ENCODE measurements around the gene KCTD2. TPM values are rescaled to one million over a fixed set of nuclear protein-coding genes. Genes with fewer than 3 reads are reported as not detected.

Gene KCTD2
- total and polyA plus RNA-seq, 2 of the 13 experiments (the other 11 are each of a cell fraction or from before 2014, with no cell fraction given), result 28.3 to 32.6 TPM

DNA sequence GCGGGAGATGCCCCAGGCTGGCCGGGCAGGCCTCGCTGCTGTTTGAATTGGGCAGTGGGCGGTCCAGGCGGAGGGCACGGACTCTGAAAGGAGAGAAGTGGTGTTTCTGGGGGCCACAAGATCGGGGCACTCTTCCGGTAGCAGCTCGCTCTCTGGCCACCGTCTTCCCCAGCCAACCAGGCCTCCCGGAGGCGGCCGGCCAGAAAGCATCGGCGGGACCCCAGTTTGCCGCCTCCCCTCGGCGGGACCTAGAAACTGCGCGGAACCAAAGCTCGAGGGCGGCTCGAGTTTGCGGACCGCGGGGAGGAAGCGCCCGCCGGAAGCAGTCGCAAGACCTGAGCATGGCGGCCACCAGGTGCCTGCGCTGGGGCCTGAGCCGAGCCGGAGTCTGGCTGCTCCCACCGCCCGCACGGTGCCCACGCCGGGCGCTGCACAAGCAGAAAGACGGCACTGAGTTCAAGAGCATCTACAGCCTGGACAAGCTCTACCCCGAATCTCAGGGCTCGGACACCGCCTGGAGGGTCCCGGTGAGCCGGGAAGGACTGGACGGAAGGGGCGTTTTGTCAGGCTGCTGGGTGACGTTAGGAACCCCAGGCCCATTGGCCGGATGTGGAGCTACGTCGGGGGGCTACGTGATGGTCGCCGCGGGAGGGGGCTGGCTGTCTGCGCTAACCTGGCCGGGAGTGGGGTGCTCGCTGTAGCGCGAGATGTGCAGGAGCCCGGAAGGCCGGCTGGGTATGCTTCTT, 34.5 kb upstream of the KCTD2 start, which contains the start of gene MRPL58 (continued):
- TF ChIP-seq MAZ (IDR thresholded peaks at IDR 0.05; ENCODE audit: borderline replicate concordance, low read depth, low read length), result peak; percentile 55
- peak; percentile 90 for TF ChIP-seq MAZ (CRISPR knock-in tag; IDR thresholded peaks at IDR 0.05; ENCODE audit: low read depth)
- peak; percentile 95 for TF ChIP-seq SALL1 (CRISPR knock-in tag; IDR thresholded peaks at IDR 0.05)
- TF ChIP-seq KLF9 (CRISPR knock-in tag; IDR thresholded peaks at IDR 0.05; ENCODE audit: low read depth), result no peak
- TF ChIP-seq ZEB1 (IDR thresholded peaks at IDR 0.05; ENCODE audit: insufficient replicate concordance, low read depth), result peak; percentile 75
- TF ChIP-seq ZBTB20 (CRISPR knock-in tag; IDR thresholded peaks at IDR 0.05; ENCODE audit: borderline replicate concordance, low read depth), result no peak
- TF ChIP-seq SMYD3 (CRISPR knock-in tag; IDR thresholded peaks at IDR 0.05), result peak; percentile 72; the same call in 1 of the 2 replicates
- peak; percentile 96 for TF ChIP-seq HIVEP1 (CRISPR knock-in tag; IDR thresholded peaks at IDR 0.05)
- peak; percentile 95 for TF ChIP-seq KDM5A (IDR thresholded peaks at IDR 0.05; ENCODE audit: borderline replicate concordance, low read length)
- TF ChIP-seq FOSL1 (CRISPR knock-in tag; IDR thresholded peaks at IDR 0.05; ENCODE audit: borderline replicate concordance), result no peak; the same call in 1 of the 2 replicates
- peak; percentile 95 for TF ChIP-seq ZMYM4 (CRISPR knock-in tag; IDR thresholded peaks at IDR 0.05)
- peak; percentile 59; the same call in 1 of the 2 replicates for TF ChIP-seq MIER3 (CRISPR knock-in tag; IDR thresholded peaks at IDR 0.05; ENCODE audit: borderline replicate concordance)
- TF ChIP-seq SP5 (CRISPR knock-in tag; IDR thresholded peaks at IDR 0.05; ENCODE audit: borderline replicate concordance, low read depth), result peak; percentile 75
- TF ChIP-seq ZNF564 (CRISPR knock-in tag; IDR thresholded peaks at IDR 0.05), result no peak; the same call in 1 of the 2 replicates
- peak; percentile 25 for TF ChIP-seq TBL1XR1 (IDR thresholded peaks at IDR 0.05; ENCODE audit: borderline replicate concordance, low read length, partially characterized antibody)
- peak; percentile 94 for TF ChIP-seq PHF5A (CRISPR knock-in tag; IDR thresholded peaks at IDR 0.05; ENCODE audit: low read depth, unreplicated experiment)
- peak; percentile 80 for TF ChIP-seq HNRNPLL (IDR thresholded peaks at IDR 0.05; ENCODE audit: low read depth, low read length, poor library complexity, severe bottlenecking)
- TF ChIP-seq TAF1 (CRISPR knock-in tag; IDR thresholded peaks at IDR 0.05), result peak; percentile 100
- TF ChIP-seq STAG1 (CRISPR knock-in tag; IDR thresholded peaks at IDR 0.05), result peak; percentile 39
- TF ChIP-seq, protein P1, sequence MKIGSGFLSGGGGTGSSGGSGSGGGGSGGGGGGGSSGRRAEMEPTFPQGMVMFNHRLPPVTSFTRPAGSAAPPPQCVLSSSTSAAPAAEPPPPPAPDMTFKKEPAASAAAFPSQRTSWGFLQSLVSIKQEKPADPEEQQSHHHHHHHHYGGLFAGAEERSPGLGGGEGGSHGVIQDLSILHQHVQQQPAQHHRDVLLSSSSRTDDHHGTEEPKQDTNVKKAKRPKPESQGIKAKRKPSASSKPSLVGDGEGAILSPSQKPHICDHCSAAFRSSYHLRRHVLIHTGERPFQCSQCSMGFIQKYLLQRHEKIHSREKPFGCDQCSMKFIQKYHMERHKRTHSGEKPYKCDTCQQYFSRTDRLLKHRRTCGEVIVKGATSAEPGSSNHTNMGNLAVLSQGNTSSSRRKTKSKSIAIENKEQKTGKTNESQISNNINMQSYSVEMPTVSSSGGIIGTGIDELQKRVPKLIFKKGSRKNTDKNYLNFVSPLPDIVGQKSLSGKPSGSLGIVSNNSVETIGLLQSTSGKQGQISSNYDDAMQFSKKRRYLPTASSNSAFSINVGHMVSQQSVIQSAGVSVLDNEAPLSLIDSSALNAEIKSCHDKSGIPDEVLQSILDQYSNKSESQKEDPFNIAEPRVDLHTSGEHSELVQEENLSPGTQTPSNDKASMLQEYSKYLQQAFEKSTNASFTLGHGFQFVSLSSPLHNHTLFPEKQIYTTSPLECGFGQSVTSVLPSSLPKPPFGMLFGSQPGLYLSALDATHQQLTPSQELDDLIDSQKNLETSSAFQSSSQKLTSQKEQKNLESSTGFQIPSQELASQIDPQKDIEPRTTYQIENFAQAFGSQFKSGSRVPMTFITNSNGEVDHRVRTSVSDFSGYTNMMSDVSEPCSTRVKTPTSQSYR (CRISPR knock-in tag; IDR thresholded peaks at IDR 0.05; ENCODE audit: borderline replicate concordance), result peak; percentile 71; the same call in 1 of the 2 replicates
- TF ChIP-seq ZNF816 (CRISPR knock-in tag; IDR thresholded peaks at IDR 0.05; ENCODE audit: borderline replicate concordance), result 0 out of 2 replicates have a peak, but pooled peaks have one; percentile 72
- TF ChIP-seq ZSCAN12 (CRISPR knock-in tag; IDR thresholded peaks at IDR 0.05), result peak; percentile 93
- TF ChIP-seq, protein P2, sequence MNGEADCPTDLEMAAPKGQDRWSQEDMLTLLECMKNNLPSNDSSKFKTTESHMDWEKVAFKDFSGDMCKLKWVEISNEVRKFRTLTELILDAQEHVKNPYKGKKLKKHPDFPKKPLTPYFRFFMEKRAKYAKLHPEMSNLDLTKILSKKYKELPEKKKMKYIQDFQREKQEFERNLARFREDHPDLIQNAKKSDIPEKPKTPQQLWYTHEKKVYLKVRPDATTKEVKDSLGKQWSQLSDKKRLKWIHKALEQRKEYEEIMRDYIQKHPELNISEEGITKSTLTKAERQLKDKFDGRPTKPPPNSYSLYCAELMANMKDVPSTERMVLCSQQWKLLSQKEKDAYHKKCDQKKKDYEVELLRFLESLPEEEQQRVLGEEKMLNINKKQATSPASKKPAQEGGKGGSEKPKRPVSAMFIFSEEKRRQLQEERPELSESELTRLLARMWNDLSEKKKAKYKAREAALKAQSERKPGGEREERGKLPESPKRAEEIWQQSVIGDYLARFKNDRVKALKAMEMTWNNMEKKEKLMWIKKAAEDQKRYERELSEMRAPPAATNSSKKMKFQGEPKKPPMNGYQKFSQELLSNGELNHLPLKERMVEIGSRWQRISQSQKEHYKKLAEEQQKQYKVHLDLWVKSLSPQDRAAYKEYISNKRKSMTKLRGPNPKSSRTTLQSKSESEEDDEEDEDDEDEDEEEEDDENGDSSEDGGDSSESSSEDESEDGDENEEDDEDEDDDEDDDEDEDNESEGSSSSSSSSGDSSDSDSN (CRISPR knock-in tag; IDR thresholded peaks at IDR 0.05), result peak; percentile 100

Data from HepG2 (cell line).